Endothelial cell of umbilical vein (primary cell): ENCODE measurements around the gene COX7A2. TPM values are rescaled to one million over a fixed set of nuclear protein-coding genes. Genes with fewer than 3 reads are reported as not detected.

Experiments
- BruUV-seq: library from RNA; stranded (reverse); fragments of 400-500 nt; replicated peaks from 2 replicates; lab custom pipeline; 2021; lab: Mats Ljungman, UMichigan
- CTCF ChIA-PET: fragments of 300-600, 350-600 bp; sonication (Branson Sonifier 250); formaldehyde crosslinking; loops from one replicate; lab custom pipeline; 2021; ENCODE audit warnings: antibody characterized with exemption, inconsistent platforms; lab: Charles Lee
- POLR2A ChIA-PET: fragments of 300-600, 350-600 bp; sonication (Branson Sonifier 250); formaldehyde crosslinking; loops from one replicate; lab custom pipeline; 2021; ENCODE audit warnings: antibody characterized with exemption, inconsistent platforms; lab: Charles Lee
- DNase-seq: peaks from one replicate; pipeline ENCODE4 v3.0.0-alpha.2; 2011; ENCODE audit warnings: low read depth, low spot score
- FAIRE-seq: peaks from 2 replicates; lab custom pipeline; 2011; peaks lifted over from hg19 to GRCh38; lab: Jason Lieb, UNC
- H2AFZ ChIP-seq: 2 replicates; pipeline ENCODE4 v1.6.0; 2012; ENCODE audit warnings: low read depth, low read length, control low read depth, inconsistent platforms
- H3K27ac ChIP-seq: 2 replicates; pipeline ENCODE4 v1.5.1; 2011; ENCODE audit warnings: low read depth, mild to moderate bottlenecking, control low read depth, low read length, moderate library complexity; ENCODE audit not compliant: insufficient read depth
- H3K27me3 ChIP-seq, 2 experiments: 2 replicates each; pipeline versions ENCODE4 v1.6.0 to v1.6.1; 2011; ENCODE audit warnings: low read length in 2 of 2, mixed read lengths in 1 of 2; ENCODE audit not compliant: control insufficient read depth in 2 of 2, insufficient read depth in 2 of 2
- H3K36me3 ChIP-seq, 2 experiments: 2 replicates in 1 of 2; 3 replicates in 1 of 2; pipeline ENCODE4 v1.5.1; 2011; ENCODE audit warnings: low read length in 2 of 2, mild to moderate bottlenecking in 1 of 2, moderate library complexity in 1 of 2; ENCODE audit not compliant: control insufficient read depth in 2 of 2, insufficient read depth in 2 of 2; ENCODE audit errors: extremely low read depth in 1 of 2
- H3K4me1 ChIP-seq: 3 replicates; pipeline ENCODE4 v1.5.1; 2011; ENCODE audit warnings: mild to moderate bottlenecking, low read length; ENCODE audit not compliant: control insufficient read depth, insufficient read depth; ENCODE audit errors: extremely low read depth
- H3K4me2 ChIP-seq: 2 replicates; pipeline ENCODE4 v1.6.1; 2011; ENCODE audit warnings: low read length, control low read depth, mixed read lengths; ENCODE audit not compliant: insufficient read depth
- H3K4me3 ChIP-seq, 3 experiments: fragments of 200-600 bp in 1 of 3; sonication (generic), shearing (Covaris generic) in 1 of 3; replicated peaks in 1 of 3; 2 replicates each; pipeline ENCODE4 v1.5.1; 2011 to 2016; ENCODE audit warnings: control low read depth in 3 of 3, low read length in 3 of 3, mild to moderate bottlenecking in 2 of 3, inconsistent platforms in 1 of 3, low read depth in 1 of 3, moderate library complexity in 1 of 3; ENCODE audit not compliant: insufficient read depth in 1 of 3
- H3K79me2 ChIP-seq: 2 replicates; pipeline ENCODE4 v1.6.0; 2012; ENCODE audit warnings: low read length, inconsistent platforms; ENCODE audit not compliant: control insufficient read depth, insufficient read depth
- H3K9ac ChIP-seq: replicated peaks from 2 replicates; pipeline ENCODE3; 2011; ENCODE audit warnings: low read length, control low read depth; ENCODE audit not compliant: insufficient read depth; ENCODE audit errors: extremely low read depth
- H3K9me1 ChIP-seq: replicated peaks from 3 replicates; pipeline ENCODE4 v1.6.0; 2011; ENCODE audit warnings: mild to moderate bottlenecking, low read length; ENCODE audit not compliant: control insufficient read depth, insufficient read depth; ENCODE audit errors: extremely low read depth
- H3K9me3 ChIP-seq: replicated peaks from 2 replicates; pipeline ENCODE4 v1.5.1; 2012; ENCODE audit warnings: low read length, inconsistent platforms; ENCODE audit not compliant: control insufficient read depth, insufficient read depth
- H4K20me1 ChIP-seq: replicated peaks from 2 replicates; pipeline ENCODE3; 2011; ENCODE audit warnings: mild to moderate bottlenecking, low read length; ENCODE audit not compliant: control insufficient read depth, insufficient read depth; ENCODE audit errors: extremely low read depth
- EZH2 ChIP-seq: IDR thresholded peaks from 2 replicates; pipeline ENCODE4 v1.6.1; 2012; ENCODE audit warnings: borderline replicate concordance, low read depth, mild to moderate bottlenecking, moderate library complexity, low read length, inconsistent platforms; ENCODE audit not compliant: severe bottlenecking
- FOS ChIP-seq: IDR thresholded peaks from 2 replicates; pipeline ENCODE4 v1.6.1; 2011; ENCODE audit warnings: mild to moderate bottlenecking, low read length, moderate library complexity, borderline replicate concordance; ENCODE audit not compliant: insufficient read depth
- GATA2 ChIP-seq: IDR thresholded peaks from 2 replicates; pipeline ENCODE4 v1.7.0; 2011; ENCODE audit warnings: low read depth, mild to moderate bottlenecking, moderate library complexity, mixed read lengths, low read length; ENCODE audit not compliant: insufficient read length, insufficient read depth
- JUN ChIP-seq: IDR thresholded peaks from 2 replicates; pipeline ENCODE4 v1.6.1; 2011; ENCODE audit warnings: borderline replicate concordance, low read depth; ENCODE audit not compliant: insufficient read length, insufficient read depth
- MYC ChIP-seq: IDR thresholded peaks from one replicate; pipeline ENCODE4 v1.6.1; 2011; ENCODE audit warnings: mild to moderate bottlenecking, low read depth, low read length
- POLR2A ChIP-seq: IDR thresholded peaks from 2 replicates; pipeline ENCODE4 v1.6.1; 2012; ENCODE audit warnings: low read depth, mild to moderate bottlenecking, control low read depth, low read length
- POLR2AphosphoS5 ChIP-seq: IDR thresholded peaks from 2 replicates; pipeline ENCODE4 v1.6.1; 2012; ENCODE audit warnings: low read depth, mild to moderate bottlenecking, control low read depth, low read length, moderate library complexity; ENCODE audit not compliant: insufficient read depth
- dilution Hi-C: fragments of 300-500 bp; cut with MboI; formaldehyde crosslinking; loops from one replicate; pipeline ENCODE4 v1.15.0; 2019; ENCODE audit warnings: low sequenced_read_pairs; ENCODE audit not compliant: extremely low pct_ligation_motif_present
- intact Hi-C: fragments of 100-400 bp; cut with micrococcal nuclease; formaldehyde crosslinking; loops from one replicate; pipeline ENCODE4 v1.10.0; 2022
- polyA plus RNA-seq, 4 experiments: library from polyadenylated mRNA; depleted of rRNA in 3 of 4; stranded (reverse) in 3 of 4; unstranded in 1 of 4; fragments of >200 nt; gene quantifications; 2 replicates each; pipeline versions ENCODE4 v1.2.1 to v1.2.3, GENCODE V29; 2011 to 2012; ENCODE audit warnings: missing spikeins in 1 of 4
- total RNA-seq: library from RNA; stranded (reverse); gene quantifications from 2 replicates; pipeline ENCODE4 v1.2.3, GENCODE V29; 2021
- TF ChIP-seq, protein P1 (sequence below): IDR thresholded peaks from 2 replicates; pipeline ENCODE4 v1.6.1; 2011; ENCODE audit not compliant: insufficient read depth, insufficient read length
- TF ChIP-seq, protein P2 (sequence below), 2 donors: IDR thresholded peaks; 1 replicate in 1 of 2; 2 replicates in 1 of 2; pipeline ENCODE4 v1.5.1; 2011; ENCODE audit warnings: low read length in 2 of 2, mild to moderate bottlenecking in 2 of 2, moderate library complexity in 2 of 2, control low read depth in 1 of 2, inconsistent platforms in 1 of 2, low read depth in 1 of 2; ENCODE audit not compliant: insufficient read depth in 1 of 2; ENCODE audit errors: extremely low read depth in 1 of 2

The COX7A2 gene
- total and polyA plus RNA-seq, 2 donors (not counting 3 experiments of a cell fraction or from before 2014, with no cell fraction given) = 254 to 426 TPM

DNA sequence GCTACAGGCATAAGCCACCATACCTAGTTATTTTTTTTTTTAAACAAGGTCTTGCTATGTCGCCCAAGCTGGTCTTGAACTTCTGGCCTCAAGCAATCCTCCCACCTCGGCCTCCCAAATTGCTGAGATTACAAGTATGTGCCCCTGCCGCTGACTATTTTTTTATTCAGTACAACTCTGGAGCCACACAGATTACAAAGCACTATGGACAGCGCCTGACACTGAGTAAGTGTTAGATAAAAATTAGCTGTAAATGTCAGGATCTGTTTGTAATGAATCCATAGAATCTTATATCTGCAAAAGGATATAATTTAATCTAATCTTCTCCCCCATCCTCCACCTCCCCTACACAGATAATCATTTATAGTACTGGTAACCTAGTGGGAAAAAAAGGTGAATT lies 22.5 kb downstream of the COX7A2 start:
- H3K4me3 ChIP-seq = no peak overlapping the region
- ChIA-PET POLR2A (no interaction called here), CTCF (interaction anchor here (1.5 to 2.3 kb wide), 3 partner anchors 9 to 1482 kb away, joined by 5 to 41 read pairs (median 5); no protein-coding TSS in a partner anchor)
- DNase-seq = no peak
- intact Hi-C loops (no loop called here), dilution Hi-C loops (no loop called here)
- H3K9ac ChIP-seq = no peak overlapping the region
- no peak overlapping the region for H2AFZ ChIP-seq
- no TSS peak for BruUV-seq
- no peaks in the 10 kb centered on the region for H3K9me3 ChIP-seq
- no peak for FAIRE-seq
- H3K4me1 ChIP-seq = peaks cover 5% of the 10 kb centered on the region
- H3K27ac ChIP-seq = no peak overlapping the region
- no peaks in the 10 kb centered on the region for H3K79me2 ChIP-seq
- no peaks in the 10 kb centered on the region for H3K9me1 ChIP-seq
- H3K27me3 ChIP-seq = peaks cover 4 to 10% of the 10 kb centered on the region in 2 experiments
- no peaks in the 10 kb centered on the region for H4K20me1 ChIP-seq
- TF ChIP-seq EZH2 (no peak), MYC (no peak), GATA2 (no peak), POLR2A (no peak), FOS (no peak), POLR2AphosphoS5 (no peak), JUN (no peak)
- TF ChIP-seq, protein P1, sequence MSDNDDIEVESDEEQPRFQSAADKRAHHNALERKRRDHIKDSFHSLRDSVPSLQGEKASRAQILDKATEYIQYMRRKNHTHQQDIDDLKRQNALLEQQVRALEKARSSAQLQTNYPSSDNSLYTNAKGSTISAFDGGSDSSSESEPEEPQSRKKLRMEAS = no peak
- TF ChIP-seq, protein P2, sequence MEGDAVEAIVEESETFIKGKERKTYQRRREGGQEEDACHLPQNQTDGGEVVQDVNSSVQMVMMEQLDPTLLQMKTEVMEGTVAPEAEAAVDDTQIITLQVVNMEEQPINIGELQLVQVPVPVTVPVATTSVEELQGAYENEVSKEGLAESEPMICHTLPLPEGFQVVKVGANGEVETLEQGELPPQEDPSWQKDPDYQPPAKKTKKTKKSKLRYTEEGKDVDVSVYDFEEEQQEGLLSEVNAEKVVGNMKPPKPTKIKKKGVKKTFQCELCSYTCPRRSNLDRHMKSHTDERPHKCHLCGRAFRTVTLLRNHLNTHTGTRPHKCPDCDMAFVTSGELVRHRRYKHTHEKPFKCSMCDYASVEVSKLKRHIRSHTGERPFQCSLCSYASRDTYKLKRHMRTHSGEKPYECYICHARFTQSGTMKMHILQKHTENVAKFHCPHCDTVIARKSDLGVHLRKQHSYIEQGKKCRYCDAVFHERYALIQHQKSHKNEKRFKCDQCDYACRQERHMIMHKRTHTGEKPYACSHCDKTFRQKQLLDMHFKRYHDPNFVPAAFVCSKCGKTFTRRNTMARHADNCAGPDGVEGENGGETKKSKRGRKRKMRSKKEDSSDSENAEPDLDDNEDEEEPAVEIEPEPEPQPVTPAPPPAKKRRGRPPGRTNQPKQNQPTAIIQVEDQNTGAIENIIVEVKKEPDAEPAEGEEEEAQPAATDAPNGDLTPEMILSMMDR (IDR thresholded peaks at IDR 0.05; ENCODE audit: extremely low read depth in 1 of 2, insufficient read depth in 1 of 2, low read depth in 1 of 2, low read length in 2 of 2) = no peak
- H3K4me2 ChIP-seq = no peak overlapping the region
- H3K36me3 ChIP-seq = no peaks in the 10 kb centered on the region
